ENCODE results near the gene ARHGEF2.

The ARHGEF2 gene

GRCh38 chr1:155911156-155912055, 66.9 kb downstream of the ARHGEF2 start, which contains the start of gene RIT1:
RIT1 (minus strand) TSS chr1:155911349; CDS start chr1:155910761, 588 bp downstream.
- DNase-seq (ENCODE audit: low spot score) = peak; percentile 94

GRCh38 chr1:155910621-155911121, 67.7 kb downstream of the ARHGEF2 start:
- peak; percentile 49 for DNase-seq (ENCODE audit: low spot score)

GRCh38 chr1:155909894-155910293, 68.5 kb downstream of the ARHGEF2 start:
- DNase-seq (ENCODE audit: low spot score) = peak; percentile 44

- no peak for DNase-seq (ENCODE audit: low spot score)
Observed at GRCh38 chr1:155904261-155904660, 74.1 kb downstream of the ARHGEF2 start.

GRCh38 chr1:155900161-155900560, 78.2 kb downstream of the ARHGEF2 start:
- no peak for DNase-seq (ENCODE audit: low spot score)

GRCh38 chr1:155899683-155900082, 78.7 kb downstream of the ARHGEF2 start:
- DNase-seq (ENCODE audit: low spot score) = no peak

GRCh38 chr1:155898888-155899287, 79.5 kb downstream of the ARHGEF2 start:
- no peak for DNase-seq (ENCODE audit: low spot score)

- DNase-seq (ENCODE audit: low spot score) = no peak
Observed at GRCh38 chr1:155897746-155898145, 80.6 kb downstream of the ARHGEF2 start.
